Hepatocyte (in vitro differentiated cells): ENCODE measurements around the gene GAREM2.

Experiments used
- EZH2 ChIP-seq: fragments of 200-600 bp; sonication (generic); IDR thresholded peaks from 2 replicates; pipeline ENCODE4 v1.6.1; 2016; ENCODE audit warnings: antibody characterized with exemption, mild to moderate bottlenecking, borderline replicate concordance
- EZH2phosphoT487 ChIP-seq: fragments of 200-600 bp; sonication (generic); IDR thresholded peaks from one replicate; pipeline ENCODE4 v1.6.1; 2018; ENCODE audit warnings: antibody characterized with exemption, mild to moderate bottlenecking, low read depth, moderate library complexity; ENCODE audit not compliant: unreplicated experiment, severe bottlenecking
- TF ChIP-seq, protein P1 (sequence below): fragments of 200-600 bp; sonication (generic); IDR thresholded peaks from 2 replicates; pipeline ENCODE4 v1.5.1; 2016; ENCODE audit warnings: antibody characterized with exemption, mild to moderate bottlenecking; ENCODE audit not compliant: poor library complexity

DNA sequence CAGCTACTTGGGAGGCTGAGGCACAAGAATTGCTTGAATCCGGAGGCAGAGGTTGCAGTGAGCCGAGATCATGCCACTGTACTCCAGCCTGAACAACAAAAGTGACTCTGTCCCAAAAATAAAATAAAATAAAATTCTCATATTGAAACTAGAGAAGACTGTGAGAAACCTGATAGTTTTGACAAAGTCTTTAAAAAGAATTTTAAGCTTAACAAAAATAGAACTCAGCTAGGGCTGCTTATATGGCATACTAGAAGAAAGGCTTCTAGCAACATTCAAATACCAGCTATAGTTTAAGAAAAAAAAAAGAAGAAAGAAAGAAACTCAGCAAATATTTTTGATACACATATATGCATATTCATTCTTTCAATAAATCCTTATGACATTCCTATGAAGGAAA, 57.9 kb downstream of the GAREM2 start:
- TF ChIP-seq, protein P1, sequence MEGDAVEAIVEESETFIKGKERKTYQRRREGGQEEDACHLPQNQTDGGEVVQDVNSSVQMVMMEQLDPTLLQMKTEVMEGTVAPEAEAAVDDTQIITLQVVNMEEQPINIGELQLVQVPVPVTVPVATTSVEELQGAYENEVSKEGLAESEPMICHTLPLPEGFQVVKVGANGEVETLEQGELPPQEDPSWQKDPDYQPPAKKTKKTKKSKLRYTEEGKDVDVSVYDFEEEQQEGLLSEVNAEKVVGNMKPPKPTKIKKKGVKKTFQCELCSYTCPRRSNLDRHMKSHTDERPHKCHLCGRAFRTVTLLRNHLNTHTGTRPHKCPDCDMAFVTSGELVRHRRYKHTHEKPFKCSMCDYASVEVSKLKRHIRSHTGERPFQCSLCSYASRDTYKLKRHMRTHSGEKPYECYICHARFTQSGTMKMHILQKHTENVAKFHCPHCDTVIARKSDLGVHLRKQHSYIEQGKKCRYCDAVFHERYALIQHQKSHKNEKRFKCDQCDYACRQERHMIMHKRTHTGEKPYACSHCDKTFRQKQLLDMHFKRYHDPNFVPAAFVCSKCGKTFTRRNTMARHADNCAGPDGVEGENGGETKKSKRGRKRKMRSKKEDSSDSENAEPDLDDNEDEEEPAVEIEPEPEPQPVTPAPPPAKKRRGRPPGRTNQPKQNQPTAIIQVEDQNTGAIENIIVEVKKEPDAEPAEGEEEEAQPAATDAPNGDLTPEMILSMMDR, result no peak
- TF ChIP-seq EZH2, result no peak
- no peak for TF ChIP-seq EZH2phosphoT487
